ENCODE measurements around the gene NAP1L1.
"Not testable (repeated sequence)": the region's sequence is repeated elsewhere in the genome, so short reads cannot be mapped to it uniquely, and the experiment has no call there.

NAP1L1 gene

GRCh38 chr12:76020281-76020680, 64.2 kb downstream of the NAP1L1 start:
- peak; percentile 81 for DNase-seq

GRCh38 chr12:76018672-76019071, 65.8 kb downstream of the NAP1L1 start:
- no peak for DNase-seq

- no peak for DNase-seq
Measured at GRCh38 chr12:76018111-76018510, 66.4 kb downstream of the NAP1L1 start.

- DNase-seq, result no peak
Measured at GRCh38 chr12:76014007-76014406, 70.5 kb downstream of the NAP1L1 start.

- DNase-seq, result no peak
Measured at GRCh38 chr12:76013603-76014002, 70.9 kb downstream of the NAP1L1 start.

- DNase-seq, result no peak
Measured at GRCh38 chr12:76012644-76013043, 71.8 kb downstream of the NAP1L1 start.

- no peak for DNase-seq
Measured at GRCh38 chr12:76010732-76011458, 73.6 kb downstream of the NAP1L1 start.

- DNase-seq, result no peak
Measured at GRCh38 chr12:76008428-76008827, 76.1 kb downstream of the NAP1L1 start.

GRCh38 chr12:76007640-76008039, 76.8 kb downstream of the NAP1L1 start:
- DNase-seq, result no peak

GRCh38 chr12:76006028-76006925, 78.2 kb downstream of the NAP1L1 start:
- DNase-seq, result no peak

GRCh38 chr12:76003355-76003638, 81.2 kb downstream of the NAP1L1 start:
- no peak for DNase-seq

GRCh38 chr12:76002598-76003354, 81.7 kb downstream of the NAP1L1 start:
- no peak for DNase-seq

- DNase-seq, result no peak
Measured at GRCh38 chr12:75998292-75999063, 86.0 kb downstream of the NAP1L1 start.

- DNase-seq, result no peak
Measured at GRCh38 chr12:75997658-75998057, 86.8 kb downstream of the NAP1L1 start.

- DNase-seq, result no peak
Measured at GRCh38 chr12:75996861-75997447, 87.5 kb downstream of the NAP1L1 start.

GRCh38 chr12:75995691-75996090, 88.8 kb downstream of the NAP1L1 start:
- no peak for DNase-seq

- DNase-seq, result peak; percentile 21
Measured at GRCh38 chr12:75994069-75994740, 90.3 kb downstream of the NAP1L1 start.

GRCh38 chr12:75991753-75992152, 92.7 kb downstream of the NAP1L1 start:
- no peak for DNase-seq

- DNase-seq, result no peak
Measured at GRCh38 chr12:75990189-75990912, 94.1 kb downstream of the NAP1L1 start.

- not testable (repeated sequence) for DNase-seq
Measured at GRCh38 chr12:75987709-75988108, 96.8 kb downstream of the NAP1L1 start.
